GM21381 (cell line): Measurements from ENCODE around the gene S100G.
"Not testable (repeated sequence)": the region's sequence is repeated elsewhere in the genome, so short reads cannot be mapped to it uniquely, and the experiment has no call there.

Experiments used
- ATAC-seq: cut with Tn5 transposase; IDR thresholded peaks from one replicate; pipeline ENCODE4 v1.9.1; 2021; ENCODE audit warnings: mild to moderate bottlenecking, moderate library complexity; ENCODE audit not compliant: unreplicated experiment

The S100G gene

GRCh38 chrX:16649858-16650257 lies at the start of gene S100G:
TSS of gene S100G (plus strand) at chrX:16650158. CDS start at chrX:16651007, 849 bp downstream.
- no peak for ATAC-seq

- ATAC-seq: no peak
These were observed 48.1 kb upstream of the S100G start for GRCh38 chrX:16601885-16602284.

- not testable (repeated sequence) for ATAC-seq
These were observed 46.7 kb upstream of the S100G start for GRCh38 chrX:16603235-16603634.

GRCh38 chrX:16603822-16604221 lies 46.1 kb upstream of the S100G start:
- no peak for ATAC-seq

GRCh38 chrX:16604337-16604736 lies 45.6 kb upstream of the S100G start:
- ATAC-seq: no peak

GRCh38 chrX:16606142-16606720 lies 43.7 kb upstream of the S100G start:
- ATAC-seq: no peak

- ATAC-seq: no peak
These were observed 39.8 kb upstream of the S100G start for GRCh38 chrX:16610121-16610621.

GRCh38 chrX:16610654-16611053 lies 39.3 kb upstream of the S100G start:
- not testable (repeated sequence) for ATAC-seq

- ATAC-seq: no peak
These were observed 37.6 kb upstream of the S100G start for GRCh38 chrX:16612257-16612897.

- no peak for ATAC-seq
These were observed 32.6 kb upstream of the S100G start for GRCh38 chrX:16617382-16617781.

GRCh38 chrX:16618422-16618821 lies 31.5 kb upstream of the S100G start:
- no peak for ATAC-seq

- ATAC-seq: no peak
These were observed 30.9 kb upstream of the S100G start for GRCh38 chrX:16619024-16619423.

- not testable (repeated sequence) for ATAC-seq
These were observed 21.4 kb upstream of the S100G start for GRCh38 chrX:16628511-16628910.

- no peak for ATAC-seq
These were observed 20.9 kb upstream of the S100G start for GRCh38 chrX:16628946-16629595.

- ATAC-seq: no peak
These were observed 20.0 kb upstream of the S100G start for GRCh38 chrX:16629909-16630308.

- no peak for ATAC-seq
These were observed 16.2 kb upstream of the S100G start for GRCh38 chrX:16633754-16634153.

- ATAC-seq: no peak
These were observed 14.9 kb upstream of the S100G start for GRCh38 chrX:16635040-16635439.

GRCh38 chrX:16635596-16635995 lies 14.4 kb upstream of the S100G start:
- no peak for ATAC-seq

GRCh38 chrX:16638533-16638932 lies 11.4 kb upstream of the S100G start:
- no peak for ATAC-seq

- ATAC-seq: no peak
These were observed 10.0 kb upstream of the S100G start for GRCh38 chrX:16639966-16640365.

- no peak for ATAC-seq
These were observed 9.1 kb upstream of the S100G start for GRCh38 chrX:16640823-16641222.

GRCh38 chrX:16643176-16643575 lies 6.8 kb upstream of the S100G start:
- no peak for ATAC-seq
